Measurements from ENCODE around the gene TRIM38. TPM values are rescaled to one million over a fixed set of nuclear protein-coding genes. Genes with fewer than 3 reads are reported as not detected.
A peak's percentile ranks its signal among the peaks of the same experiment; 100 is the strongest.

The TRIM38 gene
- total RNA-seq, 2 donors from 2014 or later, result 9.7 to 13.4 TPM

- Histone ChIP-seq H3K9ac (ENCODE audit: low read depth in 2 of 2, low read length in 2 of 2) (no peak overlapping the region), H3K9me3 (no peaks in the 10 kb centered on the region), H3K27me3 (no peaks in the 10 kb centered on the region), H3K27ac (no peak overlapping the region), H3K4me1 (peaks cover 6% of the 10 kb centered on the region), H3K4me3 (no peak overlapping the region), H3K36me3 (no peaks in the 10 kb centered on the region)
- DNase-seq, result no peak
- intact Hi-C loops (cut with DNase I), result no loop called here
- no peak for TF ChIP-seq CTCF (IDR thresholded peaks at IDR 0.05)
Measured at GRCh38 chr6:26029857-26030653, 67.5 kb downstream of the TRIM38 start.

- H3K36me3 ChIP-seq, result no peaks in the 10 kb centered on the region
- H3K4me3 ChIP-seq, result no peak overlapping the region
- H3K4me1 ChIP-seq, result peaks cover 6% of the 10 kb centered on the region
- TF ChIP-seq CTCF (IDR thresholded peaks at IDR 0.05), result no peak
- DNase-seq, result no peak
- H3K9ac ChIP-seq (ENCODE audit: low read depth in 2 of 2, low read length in 2 of 2), result no peak overlapping the region
- no peaks in the 10 kb centered on the region for H3K27me3 ChIP-seq
- H3K27ac ChIP-seq, result no peak overlapping the region
- no peaks in the 10 kb centered on the region for H3K9me3 ChIP-seq
- intact Hi-C loops (cut with DNase I), result no loop called here
Measured at GRCh38 chr6:26030716-26031115, 68.1 kb downstream of the TRIM38 start.

- Histone ChIP-seq H3K4me3 (peak overlapping the region; percentile 49), H3K36me3 (no peaks in the 10 kb centered on the region), H3K4me1 (peaks cover 6% of the 10 kb centered on the region), H3K27ac (peak overlapping the region; percentile 97), H3K9me3 (no peaks in the 10 kb centered on the region), H3K9ac (ENCODE audit: low read depth in 2 of 2, low read length in 2 of 2) (peak overlapping the region in 1 of 2 donors; percentile 86), H3K27me3 (no peaks in the 10 kb centered on the region)
- intact Hi-C loops (cut with DNase I), result no loop called here
- no peak for TF ChIP-seq CTCF (IDR thresholded peaks at IDR 0.05)
- DNase-seq, result no peak
Measured at GRCh38 chr6:26031151-26031594, 68.6 kb downstream of the TRIM38 start.

GRCh38 chr6:26031595-26032339 is 69.2 kb downstream of the TRIM38 start:
- intact Hi-C loops (cut with DNase I), result no loop called here
- H3K4me3 ChIP-seq, result peak overlapping the region; percentile 49

More at GRCh38 chr6:26031595-26032339, 69.2 kb downstream of the TRIM38 start:
- Histone ChIP-seq H3K27ac (peak overlapping the region; percentile 97), H3K4me1 (peaks cover 6% of the 10 kb centered on the region), H3K9me3 (no peaks in the 10 kb centered on the region), H3K9ac (ENCODE audit: low read depth in 2 of 2, low read length in 2 of 2) (peak overlapping the region; percentile 52 to 86), H3K27me3 (no peaks in the 10 kb centered on the region), H3K36me3 (no peaks in the 10 kb centered on the region)
- TF ChIP-seq CTCF (IDR thresholded peaks at IDR 0.05), result no peak
- DNase-seq, result peak; percentile 97

All from colonic mucosa (tissue), 4 donors.